Measurements from ENCODE around the gene PKD2L2. TPM values are rescaled to one million over a fixed set of nuclear protein-coding genes. Genes with fewer than 3 reads are reported as not detected.

The PKD2L2 gene
- total RNA-seq, 1 experiment from 2014 or later, result not detected

Other genes starting within 250 kb of the PKD2L2 start
- 0.82 TPM in 1 of 2 replicates, not detected in the other for gene KLHL3, start 153.4 kb upstream of the PKD2L2 start, total RNA-seq (2014; rRNA removed; shearing (Covaris generic); ENCODE audit: low replicate concordance)
- gene HNRNPA0, start 135.1 kb upstream of the PKD2L2 start, total RNA-seq (2014; rRNA removed; shearing (Covaris generic); ENCODE audit: low replicate concordance), result 58.9 and 81.3 TPM in 2 replicates
- gene MYOT, start 21.6 kb upstream of the PKD2L2 start, total RNA-seq (2014; rRNA removed; shearing (Covaris generic); ENCODE audit: low replicate concordance), result not detected in 2 replicates
- 15.0 and 31.7 TPM in 2 replicates for gene FAM13B, start 143.6 kb downstream of the PKD2L2 start, total RNA-seq (2014; rRNA removed; shearing (Covaris generic); ENCODE audit: low replicate concordance)
- not detected in 2 replicates for gene WNT8A, start 194.6 kb downstream of the PKD2L2 start, total RNA-seq (2014; rRNA removed; shearing (Covaris generic); ENCODE audit: low replicate concordance)
- not detected in 2 replicates for gene NME5, start 250.0 kb downstream of the PKD2L2 start, total RNA-seq (2014; rRNA removed; shearing (Covaris generic); ENCODE audit: low replicate concordance)

All from MG63 (cell line).